Measurements from ENCODE around the gene STAT6.

STAT6 gene, protein sequence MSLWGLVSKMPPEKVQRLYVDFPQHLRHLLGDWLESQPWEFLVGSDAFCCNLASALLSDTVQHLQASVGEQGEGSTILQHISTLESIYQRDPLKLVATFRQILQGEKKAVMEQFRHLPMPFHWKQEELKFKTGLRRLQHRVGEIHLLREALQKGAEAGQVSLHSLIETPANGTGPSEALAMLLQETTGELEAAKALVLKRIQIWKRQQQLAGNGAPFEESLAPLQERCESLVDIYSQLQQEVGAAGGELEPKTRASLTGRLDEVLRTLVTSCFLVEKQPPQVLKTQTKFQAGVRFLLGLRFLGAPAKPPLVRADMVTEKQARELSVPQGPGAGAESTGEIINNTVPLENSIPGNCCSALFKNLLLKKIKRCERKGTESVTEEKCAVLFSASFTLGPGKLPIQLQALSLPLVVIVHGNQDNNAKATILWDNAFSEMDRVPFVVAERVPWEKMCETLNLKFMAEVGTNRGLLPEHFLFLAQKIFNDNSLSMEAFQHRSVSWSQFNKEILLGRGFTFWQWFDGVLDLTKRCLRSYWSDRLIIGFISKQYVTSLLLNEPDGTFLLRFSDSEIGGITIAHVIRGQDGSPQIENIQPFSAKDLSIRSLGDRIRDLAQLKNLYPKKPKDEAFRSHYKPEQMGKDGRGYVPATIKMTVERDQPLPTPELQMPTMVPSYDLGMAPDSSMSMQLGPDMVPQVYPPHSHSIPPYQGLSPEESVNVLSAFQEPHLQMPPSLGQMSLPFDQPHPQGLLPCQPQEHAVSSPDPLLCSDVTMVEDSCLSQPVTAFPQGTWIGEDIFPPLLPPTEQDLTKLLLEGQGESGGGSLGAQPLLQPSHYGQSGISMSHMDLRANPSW

GRCh38 chr12:57111031-57111734 is at the start of gene STAT6:
Gene STAT6, minus strand, starts transcription at chr12:57111362. Its CDS starts 3,084 bp downstream, at chr12:57108278.
- peak in 2 of 3 experiments; percentile 53 to 54 for DNase-seq (ENCODE audit: low read depth in 2 of 3, low spot score in 2 of 3)

GRCh38 chr12:57160741-57161140 is 49.6 kb upstream of the STAT6 start:
- no peak for DNase-seq (ENCODE audit: low read depth in 2 of 3, low spot score in 2 of 3)

DNA sequence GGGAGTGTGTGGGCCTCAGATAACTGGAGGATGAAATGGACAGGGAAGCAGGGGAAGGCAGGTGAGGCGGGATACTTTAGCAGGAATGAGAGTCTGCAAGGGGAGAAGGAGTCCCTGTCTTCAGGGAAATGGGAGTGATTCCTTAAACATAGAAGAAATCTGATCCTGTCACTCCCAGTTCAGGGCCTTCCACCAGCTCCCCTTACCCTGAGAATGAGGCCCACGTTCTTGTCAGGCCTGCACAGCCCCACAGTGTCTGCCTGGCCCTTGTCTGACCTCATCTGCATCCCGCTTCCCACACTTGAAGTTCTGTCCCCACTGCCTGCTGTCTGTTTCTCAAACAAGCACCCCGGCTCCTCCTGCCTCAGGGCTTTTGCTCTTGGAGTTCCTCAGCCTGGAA is 48.9 kb upstream of the STAT6 start:
- no peak for DNase-seq (ENCODE audit: low read depth in 2 of 3, low spot score in 2 of 3)

GRCh38 chr12:57159311-57159710 is 48.1 kb upstream of the STAT6 start:
- no peak for DNase-seq (ENCODE audit: low read depth in 2 of 3, low spot score in 2 of 3)

GRCh38 chr12:57158665-57159064 is 47.5 kb upstream of the STAT6 start:
- DNase-seq (ENCODE audit: low read depth in 2 of 3, low spot score in 2 of 3), result no peak

- DNase-seq (ENCODE audit: low read depth in 2 of 3, low spot score in 2 of 3), result no peak
These were observed 47.0 kb upstream of the STAT6 start for GRCh38 chr12:57158186-57158585.

GRCh38 chr12:57157588-57158173 is 46.5 kb upstream of the STAT6 start:
- no peak for DNase-seq (ENCODE audit: low read depth in 2 of 3, low spot score in 2 of 3)

- no peak for DNase-seq (ENCODE audit: low read depth in 2 of 3, low spot score in 2 of 3)
These were observed 45.7 kb upstream of the STAT6 start for GRCh38 chr12:57156701-57157403.

- no peak for DNase-seq (ENCODE audit: low read depth in 2 of 3, low spot score in 2 of 3)
These were observed 43.8 kb upstream of the STAT6 start for GRCh38 chr12:57154804-57155434.

GRCh38 chr12:57154076-57154475 is 42.9 kb upstream of the STAT6 start:
- DNase-seq (ENCODE audit: low read depth in 2 of 3, low spot score in 2 of 3), result no peak

DNA sequence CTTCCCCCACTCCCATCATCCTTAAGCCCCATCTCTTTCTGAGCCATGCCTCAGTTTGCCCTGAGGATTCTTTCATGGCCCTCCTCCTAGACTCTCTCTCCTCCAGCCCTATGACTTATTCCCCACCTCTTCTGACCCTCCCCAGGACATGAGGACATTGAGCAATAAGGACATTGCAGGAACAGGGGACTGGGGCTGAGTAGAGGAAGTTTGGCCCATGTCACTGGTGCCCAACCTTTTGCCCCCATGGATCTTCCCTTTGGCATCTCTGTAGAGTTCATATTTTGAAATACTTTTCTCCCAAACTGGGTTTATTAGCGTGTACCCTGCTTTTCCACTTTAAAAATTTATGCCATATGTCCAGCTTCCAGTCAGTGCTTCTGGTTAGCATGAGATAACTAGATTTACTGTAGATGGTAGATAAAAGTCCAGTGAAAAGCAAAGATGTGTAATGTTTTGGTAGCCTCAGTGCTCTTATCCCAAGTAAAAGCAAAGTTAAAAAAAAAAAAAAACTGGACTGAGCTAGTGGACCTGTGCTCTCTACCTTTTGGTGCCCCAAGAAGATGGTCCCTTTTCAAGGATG is 42.3 kb upstream of the STAT6 start:
- no peak for DNase-seq (ENCODE audit: low read depth in 2 of 3, low spot score in 2 of 3)

DNA sequence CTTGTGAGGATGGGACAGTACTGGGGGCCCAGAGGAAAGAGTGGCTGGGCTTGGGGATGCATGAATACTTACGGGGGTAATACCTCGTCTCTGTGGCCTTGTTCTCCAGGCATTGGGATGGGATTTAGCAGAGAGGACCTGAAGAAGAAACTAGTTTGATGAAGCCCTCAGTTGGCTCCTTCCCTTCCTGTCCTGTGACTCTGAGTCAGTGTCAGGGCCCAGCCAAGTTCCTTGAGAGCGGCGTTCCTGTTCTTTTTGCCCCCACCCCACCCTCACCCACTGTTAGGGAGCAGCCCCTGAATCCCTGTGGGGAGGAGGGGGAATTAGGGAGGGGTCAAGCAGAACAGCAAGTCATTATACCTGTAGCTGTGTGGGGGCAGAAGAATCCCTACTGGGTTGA is 41.5 kb upstream of the STAT6 start:
- no peak for DNase-seq (ENCODE audit: low read depth in 2 of 3, low spot score in 2 of 3)

GRCh38 chr12:57151741-57152630 is 40.8 kb upstream of the STAT6 start:
- no peak for DNase-seq (ENCODE audit: low read depth in 2 of 3, low spot score in 2 of 3)

DNA sequence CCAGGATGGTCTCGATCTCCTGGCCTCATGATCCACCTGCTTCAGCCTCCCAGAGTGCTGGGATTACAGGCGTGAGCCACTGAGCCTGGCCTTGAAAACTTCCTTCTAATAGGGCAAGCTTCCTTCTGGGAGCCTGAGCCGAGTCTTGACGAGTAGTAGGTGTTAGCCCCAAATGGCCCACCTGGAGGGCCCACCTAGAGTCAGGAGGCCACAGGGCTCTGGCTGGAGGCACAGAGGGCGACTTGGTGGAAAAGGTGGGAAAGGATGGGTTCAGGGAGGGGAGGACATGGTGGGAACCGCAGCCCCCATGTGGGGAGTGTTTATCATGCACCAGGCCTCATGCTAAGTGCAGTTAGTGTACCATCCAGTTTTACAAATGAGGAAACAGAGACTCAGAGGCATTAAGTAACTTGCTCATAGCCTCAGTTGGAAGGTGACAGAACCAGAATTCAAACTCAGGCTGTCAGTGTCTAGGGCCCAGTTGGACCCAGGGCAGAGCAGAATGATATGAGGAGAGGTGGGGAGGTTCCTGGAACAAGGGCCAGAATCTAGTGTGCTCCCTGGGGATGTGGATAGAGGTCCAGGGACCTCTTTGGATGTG is 39.3 kb upstream of the STAT6 start:
- no peak for DNase-seq (ENCODE audit: low read depth in 2 of 3, low spot score in 2 of 3)

- no peak for DNase-seq (ENCODE audit: low read depth in 2 of 3, low spot score in 2 of 3)
These were observed 38.2 kb upstream of the STAT6 start for GRCh38 chr12:57149245-57149900.

- DNase-seq (ENCODE audit: low read depth in 2 of 3, low spot score in 2 of 3), result no peak
These were observed 37.5 kb upstream of the STAT6 start for GRCh38 chr12:57148469-57149244.
